Measurements from ENCODE around the gene DENND1A. TPM values are rescaled to one million over a fixed set of nuclear protein-coding genes. Genes with fewer than 3 reads are reported as not detected.

Gene DENND1A
- total and polyA plus RNA-seq, 2 experiments from 2014 or later = 13.1 to 14.5 TPM

GRCh38 chr9:123488722-123489321 lies 441.1 kb downstream of the DENND1A start:
- DNase-seq (ENCODE audit: low read depth in 1 of 2, low spot score in 1 of 2) = no peak
- Histone ChIP-seq H3K9me3 (ENCODE audit: low read depth) (no peaks in the 10 kb centered on the region), H3K27ac (no peak overlapping the region), H3K27me3 (no peaks in the 10 kb centered on the region), H3K4me1 (ENCODE audit: low read depth) (peaks cover 10% of the 10 kb centered on the region), H3K36me3 (no peaks in the 10 kb centered on the region), H3K4me3 (no peak overlapping the region)
- TF ChIP-seq, protein P1, sequence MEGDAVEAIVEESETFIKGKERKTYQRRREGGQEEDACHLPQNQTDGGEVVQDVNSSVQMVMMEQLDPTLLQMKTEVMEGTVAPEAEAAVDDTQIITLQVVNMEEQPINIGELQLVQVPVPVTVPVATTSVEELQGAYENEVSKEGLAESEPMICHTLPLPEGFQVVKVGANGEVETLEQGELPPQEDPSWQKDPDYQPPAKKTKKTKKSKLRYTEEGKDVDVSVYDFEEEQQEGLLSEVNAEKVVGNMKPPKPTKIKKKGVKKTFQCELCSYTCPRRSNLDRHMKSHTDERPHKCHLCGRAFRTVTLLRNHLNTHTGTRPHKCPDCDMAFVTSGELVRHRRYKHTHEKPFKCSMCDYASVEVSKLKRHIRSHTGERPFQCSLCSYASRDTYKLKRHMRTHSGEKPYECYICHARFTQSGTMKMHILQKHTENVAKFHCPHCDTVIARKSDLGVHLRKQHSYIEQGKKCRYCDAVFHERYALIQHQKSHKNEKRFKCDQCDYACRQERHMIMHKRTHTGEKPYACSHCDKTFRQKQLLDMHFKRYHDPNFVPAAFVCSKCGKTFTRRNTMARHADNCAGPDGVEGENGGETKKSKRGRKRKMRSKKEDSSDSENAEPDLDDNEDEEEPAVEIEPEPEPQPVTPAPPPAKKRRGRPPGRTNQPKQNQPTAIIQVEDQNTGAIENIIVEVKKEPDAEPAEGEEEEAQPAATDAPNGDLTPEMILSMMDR (IDR thresholded peaks at IDR 0.05; ENCODE audit: low read depth, low read length) = no peak

GRCh38 chr9:123487944-123488548 lies 441.9 kb downstream of the DENND1A start:
- no peaks in the 10 kb centered on the region for H3K27me3 ChIP-seq
- no peak for DNase-seq (ENCODE audit: low read depth in 1 of 2, low spot score in 1 of 2)
- no peak overlapping the region for H3K27ac ChIP-seq
- no peak overlapping the region for H3K4me3 ChIP-seq
- no peaks in the 10 kb centered on the region for H3K9me3 ChIP-seq (ENCODE audit: low read depth)
- TF ChIP-seq, protein P1 (IDR thresholded peaks at IDR 0.05; ENCODE audit: low read depth, low read length) = no peak
- peaks cover 10% of the 10 kb centered on the region for H3K4me1 ChIP-seq (ENCODE audit: low read depth)
- H3K36me3 ChIP-seq = no peaks in the 10 kb centered on the region

DNA sequence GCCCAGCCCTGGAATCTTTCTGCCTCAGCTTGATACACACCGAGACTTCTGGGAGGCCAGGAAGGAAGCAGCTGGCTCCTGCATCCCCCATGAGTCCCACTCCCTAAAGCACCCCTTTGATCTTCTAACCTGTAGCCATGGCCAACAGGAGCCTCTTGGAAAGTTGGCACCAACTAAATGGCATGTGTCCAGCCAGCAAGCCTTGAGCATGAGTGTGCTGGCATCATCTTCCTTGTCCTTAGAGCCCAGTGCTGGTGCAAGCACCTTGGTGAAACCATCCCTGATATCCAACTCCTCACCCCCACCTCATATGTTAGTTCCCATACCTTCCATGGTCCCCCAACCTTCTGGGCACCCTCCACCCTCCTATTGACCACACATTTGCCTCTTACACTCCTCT lies 443.5 kb downstream of the DENND1A start:
- Histone ChIP-seq H3K27ac (no peak overlapping the region), H3K9me3 (ENCODE audit: low read depth) (no peaks in the 10 kb centered on the region), H3K36me3 (no peaks in the 10 kb centered on the region), H3K4me1 (ENCODE audit: low read depth) (peaks cover 10% of the 10 kb centered on the region), H3K4me3 (no peak overlapping the region), H3K27me3 (no peaks in the 10 kb centered on the region)
- TF ChIP-seq, protein P1 (IDR thresholded peaks at IDR 0.05; ENCODE audit: low read depth, low read length) = no peak
- no peak for DNase-seq (ENCODE audit: low read depth in 1 of 2, low spot score in 1 of 2)

DNA sequence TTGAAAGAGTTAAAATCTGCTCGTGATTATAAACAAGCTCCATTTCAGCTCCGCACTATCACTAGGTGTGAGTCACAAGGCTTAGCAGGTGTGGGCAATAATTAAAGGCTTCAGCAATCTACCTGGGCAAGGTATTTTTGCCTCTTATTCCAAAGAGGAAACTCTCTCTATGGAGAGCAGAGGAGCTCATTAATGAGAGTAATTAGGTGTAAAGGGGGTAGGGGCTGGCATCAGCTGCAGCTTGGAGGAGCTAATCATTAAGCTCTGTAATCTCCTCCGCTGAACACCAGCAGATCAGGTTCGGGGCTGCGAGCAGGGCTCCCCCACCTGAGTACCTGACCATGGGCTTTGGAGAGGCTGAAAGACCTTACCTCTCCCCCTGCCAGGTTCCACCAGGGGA lies 444.7 kb downstream of the DENND1A start:
- no peaks in the 10 kb centered on the region for H3K36me3 ChIP-seq
- H3K4me3 ChIP-seq = no peak overlapping the region
- H3K9me3 ChIP-seq (ENCODE audit: low read depth) = no peaks in the 10 kb centered on the region
- peaks cover 16% of the 10 kb centered on the region for H3K4me1 ChIP-seq (ENCODE audit: low read depth)
- no peaks in the 10 kb centered on the region for H3K27me3 ChIP-seq
- TF ChIP-seq, protein P1 (IDR thresholded peaks at IDR 0.05; ENCODE audit: low read depth, low read length) = no peak
- DNase-seq (ENCODE audit: low read depth in 1 of 2, low spot score in 1 of 2) = no peak
- no peak overlapping the region for H3K27ac ChIP-seq

DNA sequence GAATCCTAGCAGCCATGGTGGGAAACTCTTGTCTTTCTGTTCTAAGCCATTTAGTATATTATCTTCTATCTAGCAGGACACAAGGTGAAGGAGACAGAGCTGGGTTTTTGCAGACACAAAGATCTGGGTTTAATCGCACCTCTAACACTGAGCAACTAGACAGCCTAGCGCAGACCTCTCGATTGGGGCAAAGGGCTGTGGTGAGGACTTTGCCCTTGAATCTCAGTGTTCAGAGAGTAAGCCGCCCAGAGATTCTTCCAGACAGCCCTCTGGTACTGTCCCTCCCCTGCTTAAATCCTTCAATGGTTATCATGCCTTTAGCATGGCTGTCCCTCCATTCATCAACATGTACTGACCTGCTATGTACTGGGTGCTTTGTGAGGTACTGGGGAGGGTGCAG lies 445.8 kb downstream of the DENND1A start:
- H3K36me3 ChIP-seq = no peaks in the 10 kb centered on the region
- no peaks in the 10 kb centered on the region for H3K27me3 ChIP-seq

More for the DNA sequence above, 445.8 kb downstream of the DENND1A start:
- TF ChIP-seq, protein P1 (IDR thresholded peaks at IDR 0.05; ENCODE audit: low read depth, low read length) = no peak
- Histone ChIP-seq H3K4me3 (no peak overlapping the region), H3K4me1 (ENCODE audit: low read depth) (peaks cover 22% of the 10 kb centered on the region), H3K27ac (no peak overlapping the region), H3K9me3 (ENCODE audit: low read depth) (no peaks in the 10 kb centered on the region)
- DNase-seq (ENCODE audit: low read depth in 1 of 2, low spot score in 1 of 2) = no peak
